Activated naive CD8-positive, alpha-beta T cell treated with anti-CD3 and anti-CD28 coated beads for 36 hours (primary cell): ENCODE data around the gene OR2T6. TPM values are rescaled to one million over a fixed set of nuclear protein-coding genes. Genes with fewer than 3 reads are reported as not detected.

Experiments used
- DNase-seq: peaks from one replicate; pipeline ENCODE4 v3.0.0; 2021
- H3K27ac Mint-ChIP-seq: one replicate; pipeline ENCODE4 v1.8.0; 2022; ENCODE audit warnings: mild to moderate bottlenecking, moderate library complexity, mixed read lengths
- H3K27me3 Mint-ChIP-seq: one replicate; pipeline ENCODE4 v1.8.0; 2022; ENCODE audit warnings: mild to moderate bottlenecking, mixed read lengths
- H3K36me3 Mint-ChIP-seq: one replicate; pipeline ENCODE4 v1.8.0; 2021; ENCODE audit warnings: mild to moderate bottlenecking, mixed read lengths
- H3K4me1 Mint-ChIP-seq: one replicate; pipeline ENCODE4 v1.8.0; 2021; ENCODE audit warnings: mixed read lengths
- H3K4me3 Mint-ChIP-seq: one replicate; pipeline ENCODE4 v1.8.0; 2022; ENCODE audit warnings: mild to moderate bottlenecking, moderate library complexity, mixed read lengths
- H3K9me3 Mint-ChIP-seq: one replicate; pipeline ENCODE4 v1.8.0; 2022; ENCODE audit warnings: mixed read lengths
- total RNA-seq, 2 experiments: library from RNA; stranded (reverse); gene quantifications; one replicate each; pipeline ENCODE4 v1.2.3, GENCODE V29; 2021

The OR2T6 gene, protein sequence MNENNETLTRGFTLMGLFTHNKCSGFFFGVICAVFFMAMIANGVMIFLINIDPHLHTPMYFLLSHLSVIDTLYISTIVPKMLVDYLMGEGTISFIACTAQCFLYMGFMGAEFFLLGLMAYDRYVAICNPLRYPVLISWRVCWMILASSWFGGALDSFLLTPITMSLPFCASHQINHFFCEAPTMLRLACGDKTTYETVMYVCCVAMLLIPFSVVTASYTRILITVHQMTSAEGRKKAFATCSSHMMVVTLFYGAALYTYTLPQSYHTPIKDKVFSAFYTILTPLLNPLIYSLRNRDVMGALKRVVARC
- total RNA-seq = not detected

DNA sequence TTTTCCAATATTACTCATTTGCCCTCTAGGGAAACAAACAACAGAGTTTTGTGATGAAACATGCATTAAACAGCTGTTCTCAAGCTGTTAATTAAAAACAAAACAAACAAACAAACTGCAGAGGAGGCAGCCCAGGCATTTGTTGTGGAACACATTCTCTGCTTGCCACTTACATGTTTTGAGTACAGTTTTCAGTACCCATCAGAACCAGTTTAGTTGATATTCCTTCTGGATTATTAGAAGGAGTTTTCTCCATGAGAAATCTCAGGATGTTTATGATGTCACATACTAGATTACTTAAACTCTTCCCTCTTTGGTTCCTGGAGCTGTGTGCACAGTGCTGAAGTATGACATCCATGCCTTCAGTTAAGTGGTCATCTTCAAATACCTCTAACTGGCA lies at the start of gene OR2T6:
TSS of gene OR2T6 (plus strand) at position 301 of the 400 bp plus-strand sequence. CDS start 11,863 bp downstream, outside the sequence.
- Mint-ChIP-seq H3K36me3 (no peaks in the 10 kb centered on the region), H3K4me3 (no peak within 1 kb of the TSS), H3K27ac (no peak within 1 kb of the TSS), H3K9me3 (no peaks in the 10 kb centered on the region), H3K27me3 (no peaks in the 10 kb centered on the region), H3K4me1 (peaks cover 11% of the 10 kb centered on the region)
- DNase-seq = no peak

DNA sequence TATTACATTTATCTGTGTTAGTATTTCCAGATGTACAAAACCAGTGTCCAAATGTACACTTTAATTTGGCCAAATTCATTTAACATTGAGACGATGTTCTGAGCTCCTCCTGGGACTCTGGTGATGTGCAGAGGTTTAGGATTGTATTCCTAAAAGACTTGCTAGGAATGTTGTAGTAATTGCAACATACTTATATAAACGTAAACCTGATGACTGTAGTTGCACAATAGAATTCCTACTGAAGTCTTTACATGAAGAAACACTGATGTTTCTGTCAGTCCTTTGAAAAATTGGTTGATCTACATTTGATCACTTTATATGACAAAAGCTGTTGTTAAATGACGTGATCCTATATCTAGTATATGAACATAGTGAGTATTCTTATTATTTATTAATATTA lies 32.1 kb upstream of the OR2T6 start:
- DNase-seq = no peak
- no peaks in the 10 kb centered on the region for H3K27me3 Mint-ChIP-seq
- H3K4me1 Mint-ChIP-seq = no peaks in the 10 kb centered on the region
- no peaks in the 10 kb centered on the region for H3K9me3 Mint-ChIP-seq
- no peak overlapping the region for H3K4me3 Mint-ChIP-seq
- H3K36me3 Mint-ChIP-seq = no peaks in the 10 kb centered on the region
- H3K27ac Mint-ChIP-seq = no peak overlapping the region

DNA sequence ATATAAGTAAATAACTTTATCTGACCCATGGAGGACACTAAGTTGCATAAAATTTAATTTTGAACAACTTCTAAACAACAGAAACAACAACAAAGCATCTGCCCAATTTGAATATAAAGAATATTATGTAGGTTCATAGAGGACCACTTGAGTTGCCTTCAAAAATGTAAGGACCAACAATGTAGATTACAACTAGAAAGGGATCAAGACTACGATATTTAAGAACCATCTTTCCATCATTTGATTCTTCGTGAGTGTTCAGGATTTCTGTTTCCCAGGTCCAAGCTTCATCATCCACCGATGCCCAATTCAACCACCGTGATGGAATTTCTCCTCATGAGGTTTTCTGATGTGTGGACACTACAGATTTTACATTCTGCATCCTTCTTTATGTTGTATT lies 27.1 kb upstream of the OR2T6 start, which contains the start of gene OR14C36:
TSS of gene OR14C36 (plus strand) at position 301 of the 400 bp plus-strand sequence. CDS start at position 301, 0 bp downstream.
- H3K4me3 Mint-ChIP-seq = no peak within 1 kb of the TSS
- no peaks in the 10 kb centered on the region for H3K4me1 Mint-ChIP-seq
- no peaks in the 10 kb centered on the region for H3K36me3 Mint-ChIP-seq
- H3K27ac Mint-ChIP-seq = no peak within 1 kb of the TSS
- peaks cover 10% of the 10 kb centered on the region for H3K27me3 Mint-ChIP-seq
- DNase-seq = no peak
- H3K9me3 Mint-ChIP-seq = no peaks in the 10 kb centered on the region

DNA sequence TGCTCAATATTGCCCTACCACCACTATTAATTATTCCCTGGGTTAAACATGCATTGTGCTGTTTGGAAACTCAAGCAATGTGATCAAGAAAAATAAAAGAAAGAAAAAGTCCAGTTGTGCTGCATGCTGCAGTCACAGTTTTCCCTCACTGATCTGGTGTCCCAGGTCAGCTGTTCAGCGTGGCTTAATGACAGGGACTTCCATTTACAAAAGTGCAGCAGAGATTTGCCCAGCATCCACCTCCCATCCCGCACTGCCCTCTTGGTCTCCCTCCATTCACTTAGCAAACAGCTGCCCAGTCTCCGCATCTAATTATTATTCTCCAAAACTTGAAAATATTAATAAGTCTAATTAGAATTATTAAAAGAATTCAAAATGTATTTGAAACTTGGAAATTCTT lies 16.1 kb upstream of the OR2T6 start:
- Mint-ChIP-seq H3K9me3 (no peaks in the 10 kb centered on the region), H3K4me1 (no peaks in the 10 kb centered on the region), H3K27ac (no peak overlapping the region)

DNA sequence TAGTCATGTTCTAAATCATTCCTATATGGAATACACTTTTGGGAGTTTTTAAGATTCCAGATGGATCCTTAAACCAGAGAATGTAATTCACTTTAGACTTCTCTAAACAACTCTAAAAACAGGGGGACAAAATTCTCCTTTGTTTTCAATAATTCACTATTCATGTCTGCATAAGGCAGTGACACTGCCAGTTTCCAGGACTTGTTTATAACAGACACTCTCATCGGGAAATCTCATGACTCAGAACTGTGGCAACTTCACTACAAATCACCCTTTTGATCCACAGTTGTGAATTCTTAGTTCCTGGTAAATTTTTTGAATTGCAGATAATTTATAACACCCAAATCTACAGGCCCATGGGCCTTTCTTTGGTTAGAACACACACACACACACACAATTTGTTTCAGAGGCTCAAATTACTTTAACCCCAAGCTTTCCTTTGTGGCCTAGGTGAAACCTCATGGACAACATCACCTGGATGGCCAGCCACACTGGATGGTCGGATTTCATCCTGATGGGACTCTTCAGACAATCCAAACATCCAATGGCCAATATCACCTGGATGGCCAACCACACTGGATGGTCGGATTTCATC lies 14.3 kb upstream of the OR2T6 start, which contains the start of gene OR2T4:
TSS of gene OR2T4 (plus strand) at position 545 of the 595 bp plus-strand sequence. CDS start at position 545, 0 bp downstream.
- Mint-ChIP-seq H3K27me3 (peaks cover 7% of the 10 kb centered on the region), H3K4me1 (no peaks in the 10 kb centered on the region), H3K36me3 (no peaks in the 10 kb centered on the region), H3K9me3 (no peaks in the 10 kb centered on the region), H3K27ac (no peak within 1 kb of the TSS), H3K4me3 (no peak within 1 kb of the TSS)
- DNase-seq = no peak

More for the DNA sequence above, 16.1 kb upstream of the OR2T6 start:
- DNase-seq = no peak
- H3K36me3 Mint-ChIP-seq = no peaks in the 10 kb centered on the region
- no peak overlapping the region for H3K4me3 Mint-ChIP-seq
- peaks cover 7% of the 10 kb centered on the region for H3K27me3 Mint-ChIP-seq

DNA sequence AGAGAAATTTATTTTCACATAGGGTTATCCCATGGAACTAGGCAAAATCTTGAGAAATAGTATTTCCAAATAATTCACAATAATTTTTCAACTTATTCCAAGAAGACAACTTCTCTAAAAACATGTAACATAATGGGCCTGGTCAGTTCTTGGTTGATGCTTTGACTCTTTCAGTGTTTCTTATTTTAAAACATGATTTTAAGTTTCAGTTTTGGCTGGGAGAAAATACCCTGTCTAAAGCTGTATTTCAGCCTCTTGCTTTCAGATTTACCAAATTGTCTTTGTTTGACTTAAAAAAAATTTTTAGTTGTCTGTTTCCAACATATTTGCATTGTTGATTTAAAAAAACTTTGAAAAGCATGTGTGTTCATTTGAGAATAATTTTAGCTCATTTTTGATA lies 8.9 kb upstream of the OR2T6 start:
- H3K4me3 Mint-ChIP-seq = no peak overlapping the region
- no peaks in the 10 kb centered on the region for H3K4me1 Mint-ChIP-seq
- no peak for DNase-seq
- H3K27me3 Mint-ChIP-seq = peaks cover 7% of the 10 kb centered on the region
- H3K36me3 Mint-ChIP-seq = no peaks in the 10 kb centered on the region
- H3K27ac Mint-ChIP-seq = no peak overlapping the region
- H3K9me3 Mint-ChIP-seq = no peaks in the 10 kb centered on the region

DNA sequence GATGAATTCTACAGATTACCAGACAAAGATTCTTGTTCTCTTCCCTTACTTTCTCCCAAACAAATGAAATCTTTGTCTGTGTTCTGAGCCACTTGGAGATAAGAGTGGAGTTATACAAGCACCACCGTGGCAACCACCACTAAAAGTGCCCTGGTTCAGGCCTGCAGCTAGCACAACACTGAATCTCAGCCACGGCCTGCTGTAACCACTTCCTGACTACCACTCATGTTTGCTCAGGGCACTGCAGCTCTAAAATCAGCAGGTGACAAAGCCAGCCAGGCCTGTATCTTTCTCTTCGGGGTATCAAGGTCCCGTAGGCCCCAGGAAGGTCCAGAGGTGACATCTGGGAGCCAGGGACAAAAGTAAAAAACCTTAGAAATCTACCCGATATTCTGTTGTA lies 3.2 kb upstream of the OR2T6 start:
- Mint-ChIP-seq H3K4me1 (peaks cover 11% of the 10 kb centered on the region), H3K36me3 (no peaks in the 10 kb centered on the region), H3K9me3 (no peaks in the 10 kb centered on the region), H3K27ac (no peak overlapping the region), H3K4me3 (no peak overlapping the region), H3K27me3 (no peaks in the 10 kb centered on the region)
- DNase-seq = no peak

DNA sequence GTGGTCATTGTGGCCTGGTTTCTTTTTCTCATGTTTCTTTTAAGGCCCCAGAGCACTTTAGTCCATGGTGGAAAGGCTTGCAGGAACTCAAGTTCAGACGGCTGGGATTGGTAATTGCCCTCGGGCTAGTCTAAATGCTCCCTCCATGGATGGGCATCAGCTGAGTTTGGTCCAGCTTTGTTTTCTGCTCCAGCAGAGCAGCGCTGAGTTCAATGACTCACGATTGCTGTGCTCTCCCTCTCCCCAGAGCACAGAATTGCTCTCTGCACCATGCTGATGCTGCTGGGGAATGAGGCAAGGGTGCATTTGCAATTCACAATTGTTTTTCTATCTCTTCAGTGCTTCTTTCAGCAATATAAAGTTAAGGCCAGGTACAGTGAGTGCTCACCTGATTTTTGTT lies 1.8 kb upstream of the OR2T6 start:
- no peaks in the 10 kb centered on the region for H3K27me3 Mint-ChIP-seq
- no peak for DNase-seq
- no peak overlapping the region for H3K27ac Mint-ChIP-seq
- H3K4me3 Mint-ChIP-seq = no peak overlapping the region
- H3K9me3 Mint-ChIP-seq = no peaks in the 10 kb centered on the region
- H3K4me1 Mint-ChIP-seq = peaks cover 11% of the 10 kb centered on the region
- H3K36me3 Mint-ChIP-seq = no peaks in the 10 kb centered on the region

DNA sequence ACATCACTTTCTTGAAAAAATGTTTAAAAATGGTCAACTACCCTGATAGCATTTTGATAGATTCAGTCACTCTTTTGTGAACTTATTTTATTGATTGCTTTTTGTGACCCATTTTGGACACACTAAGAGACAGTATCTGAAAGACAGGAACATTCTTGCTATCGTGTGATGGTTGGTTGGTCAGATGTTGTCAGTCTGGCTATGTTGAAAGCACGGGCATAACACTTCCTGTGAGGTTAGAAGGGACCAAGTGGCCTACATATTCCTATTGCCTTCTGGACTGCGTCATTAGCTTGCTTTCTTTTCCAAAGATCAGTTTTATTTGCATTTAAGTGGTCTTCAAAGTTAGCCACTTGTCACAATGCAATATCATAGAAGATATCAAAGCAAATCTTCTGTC lies 1.4 kb downstream of the OR2T6 start:
- Mint-ChIP-seq H3K27ac (no peak overlapping the region), H3K36me3 (no peaks in the 10 kb centered on the region), H3K9me3 (no peaks in the 10 kb centered on the region), H3K4me3 (no peak overlapping the region), H3K4me1 (peaks cover 10% of the 10 kb centered on the region), H3K27me3 (no peaks in the 10 kb centered on the region)
- DNase-seq = no peak

DNA sequence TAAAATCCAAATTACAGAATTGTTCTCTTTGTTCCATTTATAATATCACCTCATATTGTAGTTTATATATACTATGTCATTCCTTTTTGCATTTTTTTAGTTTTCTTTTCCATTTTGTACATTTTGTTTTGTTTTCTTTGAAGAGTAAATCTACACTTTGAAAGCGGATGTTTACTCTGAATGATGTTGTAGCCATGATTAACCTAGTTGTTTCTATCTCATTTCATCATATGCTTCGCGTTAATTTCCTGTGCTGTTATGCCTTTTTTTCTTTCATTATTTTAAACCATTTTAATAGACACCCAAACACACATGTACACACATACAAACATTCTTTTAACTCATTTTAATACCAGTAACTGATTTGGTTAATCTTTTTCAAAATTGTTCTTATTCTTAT lies 5.3 kb downstream of the OR2T6 start:
- no peak overlapping the region for H3K4me3 Mint-ChIP-seq
- no peaks in the 10 kb centered on the region for H3K9me3 Mint-ChIP-seq
- no peaks in the 10 kb centered on the region for H3K27me3 Mint-ChIP-seq
- no peak for DNase-seq
- no peaks in the 10 kb centered on the region for H3K36me3 Mint-ChIP-seq
- no peaks in the 10 kb centered on the region for H3K4me1 Mint-ChIP-seq
- no peak overlapping the region for H3K27ac Mint-ChIP-seq

DNA sequence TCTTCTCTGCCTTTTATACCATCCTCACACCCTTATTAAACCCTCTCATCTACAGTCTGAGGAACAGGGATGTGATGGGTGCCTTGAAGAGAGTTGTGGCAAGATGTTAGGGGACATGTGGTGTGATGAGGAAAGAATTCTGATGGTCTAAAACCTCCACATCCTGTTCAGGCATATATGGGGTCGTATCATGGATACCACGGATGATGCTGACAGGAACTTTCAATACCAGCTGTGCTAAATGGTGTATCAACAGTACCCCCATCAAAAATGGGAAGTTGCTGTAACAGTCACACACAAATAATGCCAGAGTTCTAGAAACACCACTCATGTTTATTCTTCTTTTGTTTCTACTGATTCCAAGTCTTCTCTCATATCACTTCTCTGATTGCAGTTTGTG lies 12.9 kb downstream of the OR2T6 start:
- H3K27ac Mint-ChIP-seq = no peak overlapping the region
- no peak overlapping the region for H3K4me3 Mint-ChIP-seq
- H3K4me1 Mint-ChIP-seq = no peaks in the 10 kb centered on the region
- peaks cover 4% of the 10 kb centered on the region for H3K27me3 Mint-ChIP-seq
- no peak for DNase-seq
- no peaks in the 10 kb centered on the region for H3K36me3 Mint-ChIP-seq
- H3K9me3 Mint-ChIP-seq = no peaks in the 10 kb centered on the region

DNA sequence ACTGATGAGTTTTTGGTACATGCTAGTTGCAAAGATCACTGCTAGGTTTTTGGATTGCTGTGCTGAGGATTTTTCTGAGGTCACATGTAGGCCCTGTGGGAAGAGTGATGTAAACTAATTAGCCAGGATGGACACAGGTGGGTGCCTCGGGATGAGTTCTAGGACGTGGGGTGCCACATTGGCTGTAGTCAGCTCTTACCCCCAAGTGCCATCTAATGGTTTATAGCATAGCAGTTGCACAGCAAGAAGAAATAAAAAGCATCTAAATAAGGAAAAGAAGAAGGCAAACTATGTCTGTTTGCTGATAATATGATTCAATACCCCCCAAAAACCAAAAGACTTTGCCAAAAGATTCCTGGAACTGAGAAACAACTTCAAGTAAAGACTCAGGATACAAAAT lies 17.5 kb downstream of the OR2T6 start:
- Mint-ChIP-seq H3K4me1 (no peaks in the 10 kb centered on the region), H3K9me3 (no peaks in the 10 kb centered on the region), H3K36me3 (no peaks in the 10 kb centered on the region), H3K27me3 (peaks cover 21% of the 10 kb centered on the region), H3K27ac (no peak overlapping the region), H3K4me3 (no peak overlapping the region)
- no peak for DNase-seq

DNA sequence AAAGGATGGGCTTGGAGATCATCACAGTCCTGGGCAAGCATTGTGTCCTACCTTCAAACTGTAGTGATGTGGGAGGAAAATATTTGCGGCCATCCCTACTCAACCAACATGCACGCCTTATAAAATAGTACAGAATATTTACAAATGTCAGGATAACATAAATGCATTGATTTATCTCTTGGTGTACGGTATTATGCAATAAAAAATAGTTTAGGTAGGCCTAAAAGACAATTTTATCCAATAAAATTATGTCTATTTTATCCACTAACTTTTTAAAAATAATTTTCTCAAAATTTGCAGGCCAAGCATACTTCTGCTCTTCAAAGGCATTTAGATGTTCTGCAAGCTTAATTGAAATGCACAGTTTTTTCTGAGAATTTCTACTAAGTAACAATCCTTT lies 27.2 kb downstream of the OR2T6 start, which contains the start of gene OR2T1:
TSS of gene OR2T1 (plus strand) at position 301 of the 400 bp plus-strand sequence. CDS start 3,100 bp downstream, outside the sequence.
- H3K4me3 Mint-ChIP-seq = no peak within 1 kb of the TSS
- DNase-seq = no peak
- H3K27me3 Mint-ChIP-seq = no peaks in the 10 kb centered on the region
- H3K9me3 Mint-ChIP-seq = peaks cover 2% of the 10 kb centered on the region
- H3K36me3 Mint-ChIP-seq = no peaks in the 10 kb centered on the region
- H3K4me1 Mint-ChIP-seq = no peaks in the 10 kb centered on the region
- H3K27ac Mint-ChIP-seq = no peak within 1 kb of the TSS

DNA sequence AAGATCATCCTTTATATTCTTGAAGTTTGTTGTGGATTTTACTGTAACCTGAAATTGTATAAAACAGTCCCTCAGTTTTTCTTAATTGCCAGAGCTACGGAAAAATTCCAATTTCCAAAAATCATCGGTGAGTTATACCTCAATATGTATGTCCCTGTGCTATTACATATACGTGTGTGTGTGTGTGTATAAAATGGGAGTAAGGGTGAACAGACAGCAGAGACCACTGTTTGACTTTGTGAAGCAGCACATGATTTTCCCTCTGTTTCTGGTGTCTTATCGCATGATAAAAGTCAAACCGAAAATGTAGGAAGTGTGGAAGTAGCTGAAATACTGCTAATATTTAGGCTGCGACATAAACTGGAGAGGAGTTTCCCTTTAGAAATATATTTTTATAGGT lies 28.5 kb downstream of the OR2T6 start:
- Mint-ChIP-seq H3K27me3 (no peaks in the 10 kb centered on the region), H3K9me3 (peaks cover 2% of the 10 kb centered on the region), H3K4me3 (no peak overlapping the region), H3K36me3 (no peaks in the 10 kb centered on the region), H3K27ac (no peak overlapping the region), H3K4me1 (no peaks in the 10 kb centered on the region)
- DNase-seq = no peak

DNA sequence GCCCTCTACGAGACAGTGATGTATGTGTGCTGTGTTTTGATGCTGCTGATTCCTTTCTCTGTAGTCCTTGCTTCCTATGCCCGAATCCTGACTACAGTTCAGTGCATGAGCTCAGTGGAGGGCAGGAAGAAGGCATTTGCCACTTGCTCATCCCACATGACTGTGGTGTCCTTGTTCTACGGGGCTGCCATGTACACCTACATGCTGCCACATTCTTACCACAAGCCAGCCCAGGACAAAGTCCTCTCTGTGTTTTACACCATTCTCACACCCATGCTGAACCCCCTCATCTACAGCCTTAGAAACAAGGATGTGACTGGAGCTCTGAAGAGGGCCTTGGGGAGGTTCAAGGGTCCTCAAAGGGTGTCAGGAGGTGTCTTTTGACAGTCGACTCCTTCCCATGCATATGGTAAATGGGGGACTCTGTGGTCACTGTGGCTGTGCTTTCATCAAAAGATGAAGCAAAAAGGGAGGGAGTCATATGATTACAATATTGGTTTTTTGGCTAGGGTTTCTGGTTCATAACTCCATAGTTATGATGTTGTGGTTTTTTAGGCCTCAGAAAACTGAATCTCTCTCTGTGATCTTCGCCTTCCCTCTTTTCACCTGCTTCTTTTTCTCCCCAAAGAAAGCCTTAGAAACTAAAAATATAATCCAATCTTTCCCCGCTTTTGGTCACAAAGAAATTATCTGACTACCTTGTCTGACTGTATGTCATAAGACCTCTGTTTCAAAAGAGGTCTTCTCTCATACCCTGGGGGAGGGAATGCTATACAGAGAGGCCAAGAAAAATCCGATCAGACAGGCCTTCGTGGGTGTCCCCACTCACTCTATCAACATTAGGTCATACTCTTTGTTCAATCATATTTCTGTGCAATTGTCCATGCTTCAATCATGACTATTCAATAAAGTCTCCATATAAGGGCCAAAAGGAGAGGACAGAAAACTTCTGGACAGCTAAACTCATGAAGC lies 31.5 kb downstream of the OR2T6 start:
- H3K4me3 Mint-ChIP-seq = no peak overlapping the region
- H3K27ac Mint-ChIP-seq = no peak overlapping the region
- peaks cover 5% of the 10 kb centered on the region for H3K36me3 Mint-ChIP-seq
- H3K9me3 Mint-ChIP-seq = peaks cover 11% of the 10 kb centered on the region
- H3K27me3 Mint-ChIP-seq = no peaks in the 10 kb centered on the region
- no peak for DNase-seq
- H3K4me1 Mint-ChIP-seq = no peaks in the 10 kb centered on the region
